ENCODE results near the gene OVOL2. TPM values are rescaled to one million over a fixed set of nuclear protein-coding genes. Genes with fewer than 3 reads are reported as not detected.

Gene OVOL2
- total RNA-seq, 1 experiment from 2014 or later, result not detected

GRCh38 chr20:18018100-18018499, 39.6 kb downstream of the OVOL2 start:
- no peak overlapping the region for H3K4me2 ChIP-seq (ENCODE audit: low read depth, low read length, poor library complexity, severe bottlenecking)
- no peak for DNase-seq
- H2AFZ ChIP-seq (ENCODE audit: low read length), result no peak overlapping the region
- no peaks in the 10 kb centered on the region for H3K4me1 ChIP-seq (ENCODE audit: low read length)
- no peak overlapping the region for H3K9ac ChIP-seq (ENCODE audit: low read length)
- no peaks in the 10 kb centered on the region for H3K9me2 ChIP-seq (replicated peaks; ENCODE audit: insufficient read depth, low read length)
- no peaks in the 10 kb centered on the region for H3K9me3 ChIP-seq (ENCODE audit: low read length)
- 0 out of 2 replicates have a peak, but pooled peaks cover 4% of the 10 kb centered on the region for H4K20me1 ChIP-seq (ENCODE audit: insufficient read depth, low read depth, low read length)
- no peaks in the 10 kb centered on the region for H3K36me3 ChIP-seq (ENCODE audit: insufficient read depth, low read length)
- H3K4me3 ChIP-seq (ENCODE audit: low read length), result no peak overlapping the region
- no peaks in the 10 kb centered on the region for H3K79me2 ChIP-seq (ENCODE audit: low read length)
- H3K27me3 ChIP-seq (ENCODE audit: low read length), result no peaks in the 10 kb centered on the region
- H3K27ac ChIP-seq (ENCODE audit: low read length), result no peak overlapping the region

- DNase-seq, result no peak
- 0 out of 2 replicates have a peak, but pooled peaks cover 4% of the 10 kb centered on the region for H4K20me1 ChIP-seq (ENCODE audit: insufficient read depth, low read depth, low read length)
- H3K79me2 ChIP-seq (ENCODE audit: low read length), result no peaks in the 10 kb centered on the region
- no peaks in the 10 kb centered on the region for H3K9me2 ChIP-seq (replicated peaks; ENCODE audit: insufficient read depth, low read length)
- H3K4me1 ChIP-seq (ENCODE audit: low read length), result no peaks in the 10 kb centered on the region
- no peak overlapping the region for H3K9ac ChIP-seq (ENCODE audit: low read length)
- no peaks in the 10 kb centered on the region for H3K9me3 ChIP-seq (ENCODE audit: low read length)
- no peaks in the 10 kb centered on the region for H3K36me3 ChIP-seq (ENCODE audit: insufficient read depth, low read length)
- H2AFZ ChIP-seq (ENCODE audit: low read length), result no peak overlapping the region
- H3K4me2 ChIP-seq (ENCODE audit: low read depth, low read length, poor library complexity, severe bottlenecking), result no peak overlapping the region
- H3K4me3 ChIP-seq (ENCODE audit: low read length), result no peak overlapping the region
- no peak overlapping the region for H3K27ac ChIP-seq (ENCODE audit: low read length)
- no peaks in the 10 kb centered on the region for H3K27me3 ChIP-seq (ENCODE audit: low read length)
Measured at GRCh38 chr20:18016772-18017171, 40.9 kb downstream of the OVOL2 start.

DNA sequence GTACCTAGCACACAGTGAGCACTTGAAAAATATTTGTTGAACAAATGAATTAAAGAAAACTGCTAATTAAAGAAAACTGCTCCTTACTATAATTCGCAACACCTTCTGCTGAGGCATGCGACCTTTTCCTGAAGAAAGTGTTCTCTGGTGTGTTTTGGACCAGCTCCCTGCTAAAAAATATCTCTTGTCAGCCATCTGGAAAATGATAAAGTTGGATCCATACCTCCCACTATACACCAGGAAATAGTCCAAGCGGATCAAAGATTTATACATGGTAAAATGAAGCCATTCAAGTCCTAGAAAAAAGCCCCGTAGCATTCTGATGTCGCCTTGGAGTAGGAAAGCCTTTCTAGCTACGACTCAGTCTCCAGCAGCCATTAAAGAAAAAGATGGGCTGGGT, 43.3 kb downstream of the OVOL2 start:
- Histone ChIP-seq H3K9ac (ENCODE audit: low read length) (no peak overlapping the region), H3K9me2 (replicated peaks; ENCODE audit: insufficient read depth, low read length) (no peaks in the 10 kb centered on the region), H2AFZ (ENCODE audit: low read length) (no peak overlapping the region), H3K27ac (ENCODE audit: low read length) (no peak overlapping the region), H3K4me3 (ENCODE audit: low read length) (no peak overlapping the region), H3K27me3 (ENCODE audit: low read length) (no peaks in the 10 kb centered on the region), H3K9me3 (ENCODE audit: low read length) (no peaks in the 10 kb centered on the region), H3K4me1 (ENCODE audit: low read length) (no peaks in the 10 kb centered on the region), H3K79me2 (ENCODE audit: low read length) (no peaks in the 10 kb centered on the region), H4K20me1 (ENCODE audit: insufficient read depth, low read depth, low read length) (0 out of 2 replicates have a peak, but pooled peaks cover 4% of the 10 kb centered on the region), H3K36me3 (ENCODE audit: insufficient read depth, low read length) (no peaks in the 10 kb centered on the region), H3K4me2 (ENCODE audit: low read depth, low read length, poor library complexity, severe bottlenecking) (no peak overlapping the region)
- DNase-seq, result no peak

- Histone ChIP-seq H3K4me3 (ENCODE audit: low read length) (no peak overlapping the region), H3K9me2 (replicated peaks; ENCODE audit: insufficient read depth, low read length) (no peaks in the 10 kb centered on the region), H3K36me3 (ENCODE audit: insufficient read depth, low read length) (no peaks in the 10 kb centered on the region), H3K27me3 (ENCODE audit: low read length) (no peaks in the 10 kb centered on the region), H3K4me2 (ENCODE audit: low read depth, low read length, poor library complexity, severe bottlenecking) (no peak overlapping the region), H3K4me1 (ENCODE audit: low read length) (no peaks in the 10 kb centered on the region), H3K27ac (ENCODE audit: low read length) (no peak overlapping the region), H4K20me1 (ENCODE audit: insufficient read depth, low read depth, low read length) (no peaks in the 10 kb centered on the region), H2AFZ (ENCODE audit: low read length) (no peak overlapping the region), H3K9me3 (ENCODE audit: low read length) (no peaks in the 10 kb centered on the region), H3K79me2 (ENCODE audit: low read length) (no peaks in the 10 kb centered on the region), H3K9ac (ENCODE audit: low read length) (no peak overlapping the region)
- DNase-seq, result no peak
Measured at GRCh38 chr20:18012901-18013300, 44.8 kb downstream of the OVOL2 start.

DNA sequence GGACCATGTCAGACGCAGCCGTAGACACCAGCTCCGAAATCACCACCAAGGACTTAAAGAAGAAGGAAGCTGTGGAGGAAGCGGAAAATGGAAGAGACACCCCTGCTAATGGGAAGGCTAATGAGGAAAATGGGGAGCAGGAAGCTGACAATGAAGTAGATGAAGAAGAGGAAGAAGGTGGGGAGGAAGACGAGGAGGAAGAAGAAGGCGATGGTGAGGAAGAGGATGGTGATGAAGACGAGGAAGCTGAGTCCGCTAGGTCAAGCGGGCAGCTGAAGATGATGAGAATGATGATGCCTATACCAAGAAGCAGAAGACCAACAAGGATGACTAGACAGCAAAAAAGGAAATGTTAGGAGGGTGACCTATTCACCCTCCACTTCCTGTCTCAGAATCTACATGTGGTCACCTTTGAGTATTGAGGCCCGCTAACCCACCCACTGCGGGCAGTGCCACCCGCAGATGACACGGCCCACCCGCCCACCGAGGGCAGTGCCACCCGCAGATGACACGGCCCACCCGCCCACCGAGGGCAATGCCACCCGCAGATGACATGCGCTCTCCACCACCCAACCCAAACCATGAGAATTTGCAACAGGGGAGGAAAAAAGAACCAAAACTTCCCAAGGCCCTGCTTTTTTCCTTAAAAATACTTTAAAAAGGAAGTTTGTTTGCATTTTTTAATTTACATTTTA, 45.6 kb downstream of the OVOL2 start:
- H3K4me1 ChIP-seq (ENCODE audit: low read length), result no peaks in the 10 kb centered on the region

GRCh38 chr20:18011482-18011881, 46.2 kb downstream of the OVOL2 start:
- H3K4me3 ChIP-seq (ENCODE audit: low read length), result no peak overlapping the region
- no peak overlapping the region for H3K9ac ChIP-seq (ENCODE audit: low read length)
- H3K4me2 ChIP-seq (ENCODE audit: low read depth, low read length, poor library complexity, severe bottlenecking), result no peak overlapping the region
- no peak for DNase-seq
- H2AFZ ChIP-seq (ENCODE audit: low read length), result no peak overlapping the region
- no peaks in the 10 kb centered on the region for H4K20me1 ChIP-seq (ENCODE audit: insufficient read depth, low read depth, low read length)
- H3K9me3 ChIP-seq (ENCODE audit: low read length), result no peaks in the 10 kb centered on the region
- H3K36me3 ChIP-seq (ENCODE audit: insufficient read depth, low read length), result no peaks in the 10 kb centered on the region
- no peaks in the 10 kb centered on the region for H3K27me3 ChIP-seq (ENCODE audit: low read length)
- no peaks in the 10 kb centered on the region for H3K79me2 ChIP-seq (ENCODE audit: low read length)
- H3K9me2 ChIP-seq (replicated peaks; ENCODE audit: insufficient read depth, low read length), result no peaks in the 10 kb centered on the region
- H3K4me1 ChIP-seq (ENCODE audit: low read length), result no peaks in the 10 kb centered on the region
- no peak overlapping the region for H3K27ac ChIP-seq (ENCODE audit: low read length)

More for the DNA sequence above, 45.6 kb downstream of the OVOL2 start:
- Histone ChIP-seq H3K9me2 (replicated peaks; ENCODE audit: insufficient read depth, low read length) (no peaks in the 10 kb centered on the region), H3K79me2 (ENCODE audit: low read length) (no peaks in the 10 kb centered on the region), H3K4me2 (ENCODE audit: low read depth, low read length, poor library complexity, severe bottlenecking) (no peak overlapping the region), H4K20me1 (ENCODE audit: insufficient read depth, low read depth, low read length) (no peaks in the 10 kb centered on the region), H2AFZ (ENCODE audit: low read length) (no peak overlapping the region), H3K9me3 (ENCODE audit: low read length) (no peaks in the 10 kb centered on the region), H3K4me3 (ENCODE audit: low read length) (no peak overlapping the region), H3K36me3 (ENCODE audit: insufficient read depth, low read length) (no peaks in the 10 kb centered on the region), H3K9ac (ENCODE audit: low read length) (no peak overlapping the region), H3K27ac (ENCODE audit: low read length) (no peak overlapping the region), H3K27me3 (ENCODE audit: low read length) (no peaks in the 10 kb centered on the region)
- no peak for DNase-seq

- no peaks in the 10 kb centered on the region for H3K9me2 ChIP-seq (replicated peaks; ENCODE audit: insufficient read depth, low read length)
- no peak overlapping the region for H3K9ac ChIP-seq (ENCODE audit: low read length)
- H3K36me3 ChIP-seq (ENCODE audit: insufficient read depth, low read length), result no peaks in the 10 kb centered on the region
- no peak overlapping the region for H3K4me3 ChIP-seq (ENCODE audit: low read length)
- H3K27ac ChIP-seq (ENCODE audit: low read length), result no peak overlapping the region
- DNase-seq, result no peak
- H4K20me1 ChIP-seq (ENCODE audit: insufficient read depth, low read depth, low read length), result no peaks in the 10 kb centered on the region
- no peaks in the 10 kb centered on the region for H3K4me1 ChIP-seq (ENCODE audit: low read length)
- no peaks in the 10 kb centered on the region for H3K27me3 ChIP-seq (ENCODE audit: low read length)
- no peak overlapping the region for H3K4me2 ChIP-seq (ENCODE audit: low read depth, low read length, poor library complexity, severe bottlenecking)
- no peaks in the 10 kb centered on the region for H3K9me3 ChIP-seq (ENCODE audit: low read length)
- H2AFZ ChIP-seq (ENCODE audit: low read length), result no peak overlapping the region
- no peaks in the 10 kb centered on the region for H3K79me2 ChIP-seq (ENCODE audit: low read length)
Measured at GRCh38 chr20:18009116-18009515, 48.6 kb downstream of the OVOL2 start.

DNA sequence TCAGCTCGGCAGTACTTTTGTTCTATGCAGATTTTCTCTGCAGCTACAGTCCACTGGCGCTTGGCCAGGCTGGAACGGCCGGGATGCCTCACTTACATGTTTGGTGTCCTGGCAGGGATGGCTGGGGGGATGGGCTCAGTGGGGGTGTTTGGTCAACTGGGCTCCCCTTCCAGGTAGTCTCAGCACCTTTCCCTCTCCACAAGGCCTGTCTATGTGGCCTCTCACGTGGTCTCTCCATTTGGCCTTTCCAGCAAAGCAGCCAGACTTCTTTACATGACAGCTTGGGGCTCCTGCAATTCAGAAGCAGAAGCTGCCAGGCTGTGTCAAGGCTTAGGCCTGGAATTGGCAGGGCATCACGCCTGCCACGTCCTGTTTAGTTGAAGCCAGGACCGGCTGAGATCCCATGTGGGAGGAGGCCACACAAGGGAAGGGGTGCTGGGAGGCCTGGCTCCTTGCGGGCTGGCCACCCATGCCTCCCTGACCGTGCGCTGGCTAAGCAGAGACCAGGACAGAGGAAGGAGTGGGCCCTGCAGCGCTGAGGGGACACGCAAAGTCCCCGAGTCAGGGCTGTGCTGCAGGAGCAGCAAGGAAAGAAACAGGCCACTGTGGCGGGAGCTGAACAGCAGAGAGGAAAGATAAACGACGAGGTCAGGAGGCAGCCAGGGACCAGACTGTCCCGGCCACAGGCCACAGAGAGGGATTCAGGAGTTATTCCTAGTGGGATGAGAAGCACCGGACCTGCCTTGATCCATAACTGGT, 50.0 kb downstream of the OVOL2 start:
- Histone ChIP-seq H3K4me2 (ENCODE audit: low read depth, low read length, poor library complexity, severe bottlenecking) (no peak overlapping the region), H3K9me2 (replicated peaks; ENCODE audit: insufficient read depth, low read length) (no peaks in the 10 kb centered on the region), H3K79me2 (ENCODE audit: low read length) (no peaks in the 10 kb centered on the region), H3K9me3 (ENCODE audit: low read length) (no peaks in the 10 kb centered on the region), H3K4me3 (ENCODE audit: low read length) (no peak overlapping the region), H2AFZ (ENCODE audit: low read length) (no peak overlapping the region), H4K20me1 (ENCODE audit: insufficient read depth, low read depth, low read length) (no peaks in the 10 kb centered on the region), H3K27ac (ENCODE audit: low read length) (no peak overlapping the region), H3K9ac (ENCODE audit: low read length) (no peak overlapping the region), H3K36me3 (ENCODE audit: insufficient read depth, low read length) (no peaks in the 10 kb centered on the region), H3K4me1 (ENCODE audit: low read length) (no peaks in the 10 kb centered on the region), H3K27me3 (ENCODE audit: low read length) (no peaks in the 10 kb centered on the region)
- no peak for DNase-seq

Measured in Karpas-422 (cell line).